Globus pallidus (tissue), 1 donor: ENCODE measurements around the gene TPST1.

Source experiments
- DNase-seq: peaks from one replicate; pipeline ENCODE4 v3.0.0-alpha.2; 2015; ENCODE audit warnings: low spot score

Gene TPST1

DNA sequence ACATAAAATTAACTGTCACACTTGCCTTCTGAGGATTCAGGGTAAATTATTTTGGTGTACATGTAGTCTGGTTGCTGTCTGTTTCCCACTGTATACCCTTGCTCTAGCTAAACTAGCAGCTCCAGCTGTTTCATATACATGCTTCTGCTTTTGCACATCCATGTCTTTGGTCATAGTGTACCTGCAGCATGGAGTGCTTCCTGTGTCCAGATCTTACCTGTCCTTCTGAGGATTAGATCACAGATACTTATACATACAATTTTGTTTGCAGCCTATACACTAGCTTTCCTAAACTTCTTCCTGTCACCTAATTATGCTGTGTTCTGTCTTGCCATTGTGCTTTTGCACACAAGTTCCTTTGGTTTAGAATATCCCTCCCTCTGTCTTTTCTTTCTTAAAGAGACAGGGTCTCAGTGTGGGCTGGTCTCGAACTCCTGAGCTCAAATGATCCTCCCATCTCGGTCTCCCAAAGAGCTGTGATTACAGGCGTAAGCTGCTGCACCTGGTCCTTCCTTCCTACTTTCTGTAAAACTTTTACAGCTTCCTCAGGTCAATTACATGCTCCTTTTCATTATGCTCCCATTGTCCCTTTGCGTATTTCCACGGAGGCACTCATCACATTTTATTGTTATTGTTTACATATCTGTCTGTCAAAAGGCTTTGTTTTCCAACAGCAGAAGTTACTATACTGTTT is 33.8 kb downstream of the TPST1 start:
- DNase-seq: no peak

DNA sequence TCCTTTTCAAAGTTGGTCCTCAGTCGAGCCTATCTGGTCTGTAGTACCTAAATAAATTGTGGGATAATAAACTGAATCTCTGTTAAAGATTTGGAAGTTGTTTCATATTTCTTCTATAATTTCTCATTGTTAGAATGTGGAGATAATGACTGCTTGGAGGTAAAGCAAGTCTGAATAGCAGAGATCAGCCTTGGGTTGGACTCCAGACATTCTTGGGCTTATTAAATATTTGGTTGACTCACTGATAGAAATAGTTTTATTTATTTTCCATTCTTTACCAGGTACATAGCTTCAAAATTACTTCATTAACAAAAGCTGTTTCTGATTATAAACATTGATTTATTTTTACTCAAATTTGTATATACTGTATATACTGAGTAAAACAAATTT is 34.3 kb downstream of the TPST1 start:
- no peak for DNase-seq

DNA sequence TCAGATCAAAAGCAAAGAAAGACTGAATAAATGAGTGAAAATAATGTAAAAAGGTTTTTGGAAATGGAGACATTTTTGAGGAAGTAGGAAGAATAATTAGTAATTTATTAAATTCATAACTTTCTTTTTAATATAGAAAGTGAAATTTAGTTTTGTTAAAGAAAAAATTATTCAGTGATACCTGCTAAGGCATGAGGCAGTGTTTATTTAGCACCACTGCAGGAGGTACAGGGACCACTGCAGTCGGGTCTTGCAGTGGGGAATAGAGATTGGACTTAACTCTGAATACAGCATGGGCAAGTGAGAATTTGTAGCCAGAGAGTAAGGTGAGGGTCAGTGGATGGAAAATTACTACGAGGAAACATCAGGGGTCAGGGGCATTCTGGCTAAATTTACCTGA is 39.9 kb downstream of the TPST1 start:
- no peak for DNase-seq

DNA sequence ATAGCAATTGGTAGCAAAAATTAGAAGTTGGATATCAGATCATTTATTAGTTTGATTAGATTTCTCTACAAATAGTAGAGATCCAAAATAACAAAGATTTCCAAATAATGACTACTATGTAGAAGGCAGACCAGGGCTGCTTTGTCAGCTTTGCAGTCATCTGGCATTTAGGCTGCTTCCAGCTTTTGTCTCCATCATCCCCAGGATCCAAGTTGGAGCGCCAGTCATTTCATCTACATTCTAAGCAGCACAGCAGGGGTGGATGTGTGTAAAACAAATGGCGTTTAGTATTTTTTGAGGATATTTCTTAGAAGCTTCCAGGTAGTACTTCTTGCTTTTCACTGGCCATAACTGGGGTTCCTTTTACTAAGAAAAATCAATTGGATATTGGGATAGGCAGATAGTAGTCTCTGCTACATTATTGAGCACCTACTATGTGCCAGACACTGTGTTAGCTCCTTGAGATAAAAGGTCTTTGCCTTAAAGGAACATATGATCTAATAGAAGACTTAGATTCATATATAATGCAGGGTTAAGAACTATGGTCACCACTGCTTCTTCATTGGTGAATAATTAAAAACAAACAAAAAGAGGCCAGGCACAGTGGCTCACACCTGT is 41.5 kb downstream of the TPST1 start:
- no peak for DNase-seq

DNA sequence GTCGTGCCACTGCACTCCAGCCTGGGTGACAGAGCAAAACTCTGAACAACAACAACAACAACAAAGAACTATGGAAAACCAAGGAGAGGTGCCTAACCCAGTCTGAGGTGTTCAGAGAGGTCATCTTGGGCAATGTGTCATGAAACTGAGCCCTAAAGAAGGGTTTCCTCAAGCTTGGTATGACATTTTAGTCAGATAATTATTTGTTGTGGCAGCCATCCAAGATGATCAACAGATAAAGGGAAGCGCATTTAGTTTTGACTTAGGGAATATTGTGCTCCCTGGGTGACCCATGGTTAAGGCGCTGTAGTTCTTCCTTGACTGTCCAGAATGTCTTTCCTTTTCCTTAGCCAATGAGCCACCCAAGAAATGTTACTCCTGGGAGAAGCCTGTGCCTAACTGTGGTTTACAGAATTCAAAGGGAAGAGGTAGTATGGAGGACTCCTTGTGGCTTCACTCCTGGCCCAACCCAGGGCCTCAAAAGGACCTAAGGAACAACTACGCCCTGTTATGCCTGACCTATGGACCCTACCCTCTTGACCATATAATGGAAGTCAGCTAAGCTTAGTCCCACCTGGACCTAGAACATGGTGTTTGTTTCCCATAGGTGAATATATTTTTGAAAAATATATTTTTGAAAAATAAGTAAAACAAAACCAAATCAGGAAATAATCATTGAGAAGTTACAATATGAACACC is 42.4 kb downstream of the TPST1 start:
- no peak for DNase-seq

DNA sequence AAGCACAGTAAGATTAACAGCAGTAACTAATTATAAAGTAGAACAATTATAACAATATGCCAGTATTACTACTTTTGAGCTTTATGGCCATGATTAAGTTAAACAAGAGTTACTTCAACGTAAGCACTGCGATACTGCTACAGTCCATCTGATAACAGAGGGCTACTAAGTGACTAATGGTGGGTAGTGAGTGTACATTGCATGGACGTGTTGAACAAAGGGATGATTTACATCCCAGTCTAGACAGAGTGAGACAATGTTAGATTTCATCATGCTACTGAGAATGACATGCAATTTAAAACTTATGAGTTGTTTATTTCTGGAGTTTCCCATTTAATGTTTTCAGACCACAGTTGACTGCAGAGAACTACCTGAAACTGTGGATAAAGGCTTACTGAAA is 45.6 kb downstream of the TPST1 start:
- DNase-seq: no peak

DNA sequence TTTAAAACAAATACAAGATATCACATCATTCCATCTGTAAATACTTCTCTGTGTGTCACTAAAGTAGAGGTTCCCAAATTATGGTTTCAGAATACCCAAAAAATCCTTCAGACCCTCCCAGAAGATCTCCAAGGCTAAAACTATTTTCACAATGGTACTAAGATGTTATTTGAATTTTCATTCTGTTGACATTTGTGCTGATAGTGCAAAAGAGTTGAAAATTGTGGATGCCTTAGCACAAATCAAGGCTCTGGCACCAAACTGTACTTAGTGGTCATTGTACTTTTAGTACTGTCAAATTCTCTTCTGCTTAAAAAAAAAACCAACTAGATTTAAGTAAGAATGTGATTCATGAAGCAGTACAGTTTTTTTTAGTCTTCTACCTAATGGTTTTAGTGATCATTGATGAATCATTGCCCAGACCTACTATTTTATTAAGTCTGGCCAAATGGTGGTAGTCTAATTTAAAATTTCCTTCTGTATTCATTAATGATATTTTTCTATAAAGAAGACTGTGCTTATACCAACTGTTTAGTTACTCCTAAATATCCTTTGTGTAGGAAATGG is 50.5 kb downstream of the TPST1 start:
- DNase-seq: no peak

DNA sequence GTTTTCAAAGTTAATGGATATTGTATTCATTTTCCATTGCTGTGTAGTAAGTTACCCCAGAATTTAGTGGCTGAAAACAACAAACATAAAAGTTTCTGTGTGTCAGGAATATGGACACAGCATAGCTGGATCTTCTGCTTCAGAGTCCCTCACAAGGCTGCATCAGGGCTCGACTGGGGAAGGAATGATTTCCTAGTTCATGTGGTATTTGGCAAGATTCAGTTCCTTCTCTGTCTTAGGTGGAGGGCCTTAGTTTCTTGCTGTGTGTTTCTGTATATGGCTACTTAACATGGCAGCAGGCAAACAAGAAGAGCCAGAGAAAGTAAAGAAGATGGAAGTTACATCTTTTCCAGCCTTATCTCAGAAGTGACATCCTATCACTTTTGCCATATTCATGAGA is 51.1 kb downstream of the TPST1 start:
- no peak for DNase-seq

DNA sequence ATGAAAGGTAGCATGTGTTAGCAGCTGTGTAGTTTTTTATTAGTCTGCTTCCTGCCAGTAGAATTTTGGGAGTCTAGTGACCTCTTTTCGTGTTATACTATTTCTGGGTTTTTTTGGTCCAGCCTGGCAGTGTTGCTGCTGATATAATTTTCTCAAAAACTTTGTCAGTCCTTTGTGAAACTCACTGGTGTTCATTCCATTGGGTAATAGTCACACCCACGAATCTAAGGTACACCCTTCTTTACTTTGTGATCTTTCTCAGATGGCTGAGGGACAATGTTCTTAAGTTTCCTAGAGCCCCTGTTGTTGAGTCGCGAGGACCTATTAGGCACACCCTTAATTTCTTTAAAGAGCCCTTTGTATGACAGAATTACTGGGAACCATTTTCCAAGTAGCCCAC is 52.3 kb downstream of the TPST1 start:
- DNase-seq: no peak

DNA sequence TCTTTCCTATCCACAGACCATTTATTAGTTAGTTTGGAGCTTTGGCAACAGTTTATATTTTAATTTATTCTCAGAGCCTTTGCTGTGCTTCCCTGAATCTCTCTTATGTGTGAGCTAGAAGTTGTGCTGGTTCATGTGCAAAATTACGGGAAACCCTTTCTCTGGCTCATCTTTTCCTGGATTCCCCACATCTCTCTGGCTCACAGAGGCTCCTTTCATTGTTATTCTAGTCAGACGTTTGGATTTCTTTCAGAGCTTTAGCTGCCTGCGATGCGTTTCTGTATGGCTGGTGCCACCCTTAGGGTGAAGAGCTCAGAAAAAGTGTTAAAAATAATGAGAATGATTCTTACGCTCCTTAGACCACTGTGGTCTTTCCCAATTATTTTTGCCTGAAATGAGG is 53.3 kb downstream of the TPST1 start:
- peak; percentile 40 for DNase-seq

DNA sequence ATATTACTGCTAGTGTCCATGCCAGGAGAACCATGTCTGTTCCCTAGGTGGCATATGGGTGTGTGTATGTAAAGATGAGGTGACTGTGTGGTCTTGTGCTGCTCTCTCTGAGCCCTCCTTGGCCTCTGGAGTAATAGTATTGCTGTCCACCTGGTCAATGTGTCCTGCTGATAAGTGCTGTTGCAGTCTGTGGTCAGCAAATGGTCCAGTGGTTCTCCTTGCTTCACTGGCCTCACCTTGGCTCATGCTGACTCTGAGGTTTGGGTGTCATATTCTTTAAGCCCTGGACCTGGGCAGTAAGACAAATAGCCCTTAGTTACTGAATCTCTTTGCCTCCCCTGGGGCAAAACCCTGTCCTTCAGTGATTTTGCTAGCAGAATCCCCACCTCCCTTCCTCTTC is 56.8 kb downstream of the TPST1 start:
- DNase-seq: no peak

DNA sequence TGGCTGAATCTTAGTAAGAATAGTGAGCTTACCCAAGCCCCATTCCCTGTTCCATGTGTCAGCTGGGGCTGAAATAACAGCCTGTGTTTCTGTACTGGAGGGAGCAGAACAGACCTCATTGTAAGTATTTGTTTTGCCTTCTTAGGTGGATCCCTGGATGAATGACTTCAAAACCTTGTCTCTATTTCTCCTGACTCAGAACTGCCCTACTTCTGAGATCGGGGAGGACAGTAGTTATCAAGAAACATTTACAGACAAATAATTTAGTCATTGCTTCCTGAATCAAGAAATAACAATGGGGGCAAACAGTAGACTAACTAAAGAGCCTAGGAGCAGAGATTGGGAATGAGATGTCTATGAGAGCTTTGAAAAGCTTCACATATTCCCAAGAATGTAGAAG is 58.8 kb downstream of the TPST1 start:
- DNase-seq: no peak

DNA sequence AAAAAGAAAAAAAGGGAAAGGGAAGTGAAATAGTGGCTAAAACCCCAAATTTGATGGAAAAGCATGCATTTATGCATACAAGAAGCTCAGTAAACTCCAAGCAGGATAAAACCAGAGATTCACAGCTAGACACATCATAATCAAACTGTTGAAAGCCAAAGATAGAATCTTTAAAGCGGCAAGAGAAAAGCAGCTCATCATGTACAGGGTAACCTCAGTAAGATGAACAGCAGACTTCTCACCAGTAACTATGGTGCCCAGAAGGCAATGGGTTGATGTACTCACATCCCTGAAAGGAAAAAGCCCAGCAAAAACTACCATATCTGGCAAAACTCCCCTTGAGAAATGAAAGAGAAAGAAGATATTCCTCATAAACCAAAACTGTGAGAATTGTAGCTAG is 60.4 kb downstream of the TPST1 start:
- DNase-seq: no peak

DNA sequence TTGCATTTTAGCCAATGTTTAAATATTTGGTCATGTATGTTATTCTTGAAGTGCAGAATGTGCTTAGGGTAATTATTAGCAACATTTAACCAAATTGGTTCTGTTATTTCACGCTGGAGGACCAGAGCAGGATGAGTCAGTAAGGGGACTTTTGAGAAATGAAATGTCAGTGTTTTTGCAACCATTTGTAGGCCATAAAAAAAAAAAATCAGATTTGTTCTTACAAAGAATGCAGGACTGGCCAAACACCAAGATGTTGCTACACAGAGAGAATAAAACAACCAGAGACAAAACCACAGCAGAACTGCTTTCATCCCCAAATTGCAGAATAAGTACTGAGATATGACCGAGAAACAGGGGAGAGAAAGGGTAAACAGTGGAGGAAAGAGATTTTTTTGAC is 62.1 kb downstream of the TPST1 start:
- DNase-seq: no peak

DNA sequence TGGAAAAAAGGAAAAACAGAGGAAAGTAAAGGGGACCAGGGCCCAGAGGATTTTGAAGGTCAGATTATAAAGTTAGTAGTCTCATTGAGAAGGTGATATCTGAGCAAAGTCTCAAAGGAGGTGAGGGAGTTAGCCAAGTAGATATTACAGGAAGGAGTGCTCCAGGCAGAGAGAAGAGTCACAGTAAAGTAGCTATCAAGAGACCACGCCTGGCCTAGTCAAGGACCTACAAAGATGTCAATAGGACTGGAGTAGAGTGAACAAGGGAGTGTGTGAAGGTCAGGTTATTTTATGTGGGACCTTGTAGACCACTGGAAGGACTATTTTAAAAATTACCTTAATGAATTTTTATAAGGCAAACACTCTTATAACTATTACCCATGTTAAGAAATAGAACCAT is 64.8 kb downstream of the TPST1 start:
- DNase-seq: no peak

DNA sequence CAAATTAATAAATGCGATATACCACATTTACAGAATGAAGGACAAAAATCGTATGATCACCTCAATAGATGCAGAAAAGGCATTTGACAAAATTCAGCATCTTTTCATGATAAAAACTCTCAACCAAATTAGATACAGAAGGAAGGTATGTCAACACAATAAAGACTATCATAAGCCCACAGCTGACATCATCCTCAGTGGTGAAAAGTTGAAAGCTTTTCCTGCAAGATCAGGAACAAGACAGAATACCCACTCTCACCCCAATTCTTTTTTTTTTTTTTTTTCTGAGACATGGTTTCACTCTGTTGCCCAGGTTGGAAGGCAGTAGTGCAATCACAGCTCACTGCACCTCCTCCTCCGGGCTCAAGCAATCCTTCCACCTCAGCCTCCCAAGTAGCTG is 67.2 kb downstream of the TPST1 start:
- DNase-seq: no peak

DNA sequence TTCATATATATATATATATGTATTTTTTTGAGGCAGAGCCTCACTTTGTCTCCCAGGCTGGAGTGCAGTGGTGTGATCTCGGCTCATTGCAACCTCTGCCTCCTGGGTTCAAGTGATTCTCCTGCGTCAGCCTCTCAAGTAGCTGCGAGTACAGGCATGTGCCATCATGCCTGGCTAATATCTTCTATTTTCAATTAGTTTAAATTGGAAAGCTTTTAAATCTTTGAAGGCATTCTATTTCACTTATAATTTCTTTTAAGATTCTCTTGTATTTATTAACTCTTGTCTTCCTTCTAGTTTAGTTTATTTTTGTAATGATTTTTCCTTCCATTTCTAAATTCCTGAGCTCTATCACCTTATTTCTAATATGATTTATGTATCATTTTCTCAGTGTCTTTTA is 71.2 kb downstream of the TPST1 start:
- no peak for DNase-seq

DNA sequence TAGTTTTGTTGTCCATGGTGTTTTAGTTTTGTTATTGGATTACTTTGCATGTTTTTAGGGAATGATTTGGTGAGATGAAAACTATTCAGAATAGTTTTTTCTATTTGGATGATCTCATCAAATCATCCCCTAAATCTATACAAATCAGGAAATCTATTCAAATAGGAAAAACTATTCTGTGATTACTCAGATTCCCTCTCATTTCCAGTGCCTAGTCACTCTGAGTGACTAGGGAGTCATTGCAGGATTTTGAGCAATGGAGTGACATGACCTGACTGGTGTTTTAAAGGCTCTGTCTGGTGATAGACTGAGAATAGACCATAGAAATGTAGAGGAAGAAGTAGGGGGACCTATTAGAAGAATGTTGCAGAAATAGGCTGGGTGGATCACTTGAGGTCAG is 72.4 kb downstream of the TPST1 start:
- DNase-seq: no peak

DNA sequence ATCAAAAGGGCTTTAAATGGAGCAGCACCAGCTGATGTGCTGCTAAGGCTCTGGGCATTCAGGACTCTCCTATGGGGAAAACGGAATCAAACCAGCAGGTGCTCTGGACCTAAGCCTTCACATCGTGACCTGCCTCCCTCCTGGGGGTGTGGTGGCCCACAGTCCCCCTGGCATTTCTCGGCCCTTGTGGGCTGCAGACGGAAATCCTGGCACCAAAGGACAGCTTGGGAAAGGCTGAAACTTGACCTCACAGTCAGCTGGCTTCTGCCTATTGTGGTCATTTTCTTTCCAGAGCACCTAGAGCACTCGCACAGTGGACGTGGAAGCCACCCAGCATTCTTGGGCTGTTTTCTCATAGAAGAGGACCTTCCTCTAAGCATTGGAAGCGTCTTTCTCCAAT is 74.8 kb downstream of the TPST1 start:
- DNase-seq: no peak

DNA sequence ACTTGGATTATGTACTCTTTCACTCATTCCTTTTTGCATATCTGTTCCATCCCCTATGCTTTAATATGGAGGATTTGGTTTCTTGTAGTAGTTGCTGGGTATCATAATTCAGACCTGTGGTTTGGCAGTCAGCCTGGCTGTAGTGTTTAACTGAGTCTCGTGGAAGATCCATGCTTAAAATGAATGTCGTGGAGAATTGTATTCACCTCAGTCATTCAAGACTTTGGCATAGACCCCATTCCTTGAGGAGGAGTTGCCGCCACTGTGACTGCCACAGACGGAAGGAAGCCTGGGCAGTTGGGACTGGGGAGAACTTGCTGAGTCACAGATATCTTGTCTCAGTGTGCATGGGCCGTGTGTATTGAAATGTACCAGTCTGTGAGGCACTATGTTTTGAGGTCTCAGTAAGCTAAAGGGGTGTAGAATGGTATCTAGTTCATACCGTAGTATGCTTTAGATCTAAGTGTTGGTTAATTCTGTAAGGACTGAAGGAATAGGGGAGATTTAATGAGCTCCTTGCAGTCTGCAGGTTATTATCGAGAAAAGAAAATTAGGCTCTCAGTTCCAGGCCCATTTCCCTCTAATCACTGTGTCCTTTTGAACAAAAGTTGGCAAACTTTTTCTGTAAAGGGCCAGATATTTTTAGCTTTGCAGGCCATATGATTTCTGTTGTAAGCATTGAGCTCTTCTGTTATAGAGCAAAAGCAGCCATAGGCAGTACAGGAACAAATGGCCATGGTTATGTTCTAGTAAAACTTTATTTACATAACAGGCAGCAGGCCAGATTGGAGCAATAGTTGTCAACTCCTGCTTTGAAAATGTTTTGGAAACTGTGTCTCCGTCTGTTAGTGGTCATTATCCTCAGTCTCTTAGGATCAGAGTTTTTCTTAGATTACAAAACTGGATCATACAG is 76.8 kb downstream of the TPST1 start:
- DNase-seq: peak; percentile 16

DNA sequence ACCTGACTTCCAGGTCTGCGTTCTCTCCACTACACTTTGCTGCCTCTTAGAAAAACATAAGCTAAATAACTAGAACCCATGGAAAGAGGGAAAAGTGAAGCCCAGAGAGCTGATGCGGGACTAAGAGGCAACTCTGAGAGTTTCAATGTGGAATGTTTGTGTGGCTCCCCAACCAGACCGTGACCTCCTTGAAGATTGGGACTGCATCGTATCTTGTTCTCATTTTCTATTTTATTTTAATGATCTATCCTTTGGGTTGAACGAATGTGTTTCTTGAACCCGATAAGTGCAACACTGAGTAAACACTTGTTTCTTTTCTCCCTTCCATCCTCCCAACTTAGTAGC is 77.4 kb downstream of the TPST1 start:
- no peak for DNase-seq
